CD8-positive, alpha-beta memory T cell (primary cell): ENCODE data around the gene MED22. TPM values are rescaled to one million over a fixed set of nuclear protein-coding genes. Genes with fewer than 3 reads are reported as not detected.

Experiments used
- CTCF ChIA-PET: fragments of 350-600 bp; sonication (Branson Sonifier 250); formaldehyde crosslinking; loops from one replicate; lab custom pipeline; 2021; ENCODE audit warnings: antibody characterized with exemption; lab: Charles Lee
- POLR2A ChIA-PET: fragments of 350-600 bp; sonication (Branson Sonifier 250); formaldehyde crosslinking; loops from one replicate; lab custom pipeline; 2021; ENCODE audit warnings: antibody characterized with exemption; lab: Charles Lee
- DNase-seq, 5 donors: peaks; one replicate each; pipeline versions ENCODE4 v3.0.0 to v3.0.0-alpha.2; 2020 to 2022; ENCODE audit warnings: mixed read lengths in 1 of 5
- H3K27ac ChIP-seq: one replicate; pipeline ENCODE4 v1.7.0; 2013; ENCODE audit warnings: low read depth, mild to moderate bottlenecking, low read length, moderate library complexity
- H3K27me3 ChIP-seq: 2 replicates; pipeline ENCODE4 v1.7.0; 2013; ENCODE audit warnings: low read length, mild to moderate bottlenecking; ENCODE audit not compliant: insufficient read depth, poor library complexity, severe bottlenecking
- H3K36me3 ChIP-seq: 2 replicates; pipeline ENCODE4 v1.7.0; 2013; ENCODE audit warnings: mild to moderate bottlenecking, low read length, moderate library complexity; ENCODE audit not compliant: insufficient read depth
- H3K4me1 ChIP-seq: 2 replicates; pipeline ENCODE4 v1.7.0; 2013; ENCODE audit warnings: mild to moderate bottlenecking, low read length, moderate library complexity; ENCODE audit not compliant: insufficient read depth
- H3K4me3 ChIP-seq: 2 replicates; pipeline ENCODE4 v1.7.0; 2013; ENCODE audit warnings: mild to moderate bottlenecking, low read length
- H3K9me3 ChIP-seq: 2 replicates; pipeline ENCODE4 v1.7.0; 2013; ENCODE audit warnings: mild to moderate bottlenecking, low read length
- H3K27ac Mint-ChIP-seq, 8 donors: one replicate each; pipeline ENCODE4 v1.8.0; 2020 to 2021; ENCODE audit warnings: mixed read lengths in 8 of 8, mild to moderate bottlenecking in 6 of 8, inconsistent platforms in 3 of 8, moderate library complexity in 3 of 8
- H3K27me3 Mint-ChIP-seq, 2 donors: one replicate each; pipeline ENCODE4 v1.8.0; 2020 to 2021; ENCODE audit warnings: mixed read lengths in 2 of 2, mild to moderate bottlenecking in 1 of 2, moderate library complexity in 1 of 2
- H3K36me3 Mint-ChIP-seq, 3 donors: one replicate each; pipeline ENCODE4 v1.8.0; 2020 to 2021; ENCODE audit warnings: mixed read lengths in 3 of 3, inconsistent platforms in 1 of 3, mild to moderate bottlenecking in 1 of 3
- H3K4me1 Mint-ChIP-seq, 3 donors: one replicate each; pipeline ENCODE4 v1.8.0; 2020 to 2021; ENCODE audit warnings: mixed read lengths in 3 of 3, inconsistent platforms in 1 of 3, mild to moderate bottlenecking in 1 of 3
- H3K4me3 Mint-ChIP-seq, 7 donors: one replicate each; pipeline ENCODE4 v1.8.0; 2020 to 2021; ENCODE audit warnings: mixed read lengths in 7 of 7, mild to moderate bottlenecking in 6 of 7, moderate library complexity in 4 of 7, inconsistent platforms in 2 of 7
- H3K9me3 Mint-ChIP-seq, 5 donors: one replicate each; pipeline ENCODE4 v1.8.0; 2020 to 2022; ENCODE audit warnings: mixed read lengths in 5 of 5, mild to moderate bottlenecking in 3 of 5, moderate library complexity in 2 of 5, inconsistent platforms in 1 of 5
- polyA plus RNA-seq: library from polyadenylated mRNA; unstranded; fragments of 300-500 nt; fragmentation: Illumina TruSeq; gene quantifications from one replicate; pipeline ENCODE4 v1.2.3, GENCODE V29; 2021
- total RNA-seq, 2 experiments: library from RNA; stranded (reverse); gene quantifications; one replicate each; pipeline ENCODE4 v1.2.3, GENCODE V29; 2021

MED22 gene
- total and polyA plus RNA-seq, 3 experiments from 2014 or later: 19.0 to 46.3 (median 43.3) TPM

- Mint-ChIP-seq H3K36me3 (peaks cover 0 to 82% (median 14%) of the 10 kb centered on the region in 3 donors), H3K4me1 (peaks cover 68 to 94% (median 71%) of the 10 kb centered on the region in 3 donors), H3K27me3 (no peaks in the 10 kb centered on the region), H3K4me3 (peak overlapping the region; percentile 70 to 89 (median 80)), H3K27ac (peak overlapping the region; percentile 95 to 99 (median 98)), H3K9me3 (no peaks in the 10 kb centered on the region)
- Histone ChIP-seq H3K27ac (peak overlapping the region; percentile 86), H3K36me3 (peaks cover 36% of the 10 kb centered on the region), H3K9me3 (no peaks in the 10 kb centered on the region), H3K27me3 (no peaks in the 10 kb centered on the region), H3K4me3 (no peak overlapping the region), H3K4me1 (peaks cover 67% of the 10 kb centered on the region)
- no peak for DNase-seq
- CTCF ChIA-PET: no interaction called here
- POLR2A ChIA-PET: interaction anchor here (0.7 to 1.3 kb wide), 2 partner anchors 12 to 13 kb away, joined by 3 read pairs; partner anchors contain the start of genes SURF1 and SURF2
These were observed 20.4 kb upstream of the MED22 start for GRCh38 chr9:133368249-133368881.

- Mint-ChIP-seq H3K27me3 (no peaks in the 10 kb centered on the region), H3K4me1 (peaks cover 64 to 91% (median 65%) of the 10 kb centered on the region in 3 donors), H3K27ac (peak overlapping the region; percentile 17 to 99 (median 88)), H3K4me3 (peak overlapping the region in 2 of 7 donors; percentile 85 to 89), H3K9me3 (no peaks in the 10 kb centered on the region), H3K36me3 (peaks cover 0 to 82% (median 16%) of the 10 kb centered on the region in 3 donors)
- POLR2A ChIA-PET: interaction anchor here (0.7 kb wide), 1 partner anchor 12 kb away, joined by 3 read pairs; the partner anchor contains the start of genes SURF1 and SURF2
- no peak for DNase-seq
- H3K36me3 ChIP-seq: peaks cover 42% of the 10 kb centered on the region
- H3K27me3 ChIP-seq: no peaks in the 10 kb centered on the region
- no peaks in the 10 kb centered on the region for H3K9me3 ChIP-seq
- CTCF ChIA-PET: interaction anchor here (2.8 kb wide), 1 partner anchor 182 kb away, joined by 8 read pairs; no protein-coding TSS in a partner anchor
- H3K4me3 ChIP-seq: no peak overlapping the region
- H3K4me1 ChIP-seq: peaks cover 61% of the 10 kb centered on the region
- no peak overlapping the region for H3K27ac ChIP-seq
These were observed 19.8 kb upstream of the MED22 start for GRCh38 chr9:133367778-133368177.

- no peak for DNase-seq
- ChIA-PET CTCF (interaction anchor here (2.7 to 2.8 kb wide), 2 partner anchors 11 to 181 kb away, joined by 8 to 11 read pairs; partner anchors contain the start of genes SURF1 and SURF2), POLR2A (no interaction called here)
- no peaks in the 10 kb centered on the region for H3K9me3 ChIP-seq
- no peaks in the 10 kb centered on the region for H3K27me3 ChIP-seq
- H3K36me3 ChIP-seq: peaks cover 48% of the 10 kb centered on the region
- no peak overlapping the region for H3K27ac ChIP-seq
- H3K4me3 ChIP-seq: no peak overlapping the region
- Mint-ChIP-seq H3K27me3 (no peaks in the 10 kb centered on the region), H3K4me3 (peak overlapping the region in 2 of 7 donors; percentile 38 to 62), H3K9me3 (no peaks in the 10 kb centered on the region), H3K27ac (peak overlapping the region; percentile 17 to 95 (median 70)), H3K4me1 (peaks cover 59 to 88% (median 59%) of the 10 kb centered on the region in 3 donors), H3K36me3 (peaks cover 0 to 82% (median 16%) of the 10 kb centered on the region in 3 donors)
- peaks cover 55% of the 10 kb centered on the region for H3K4me1 ChIP-seq
These were observed 19.3 kb upstream of the MED22 start for GRCh38 chr9:133367221-133367620.

GRCh38 chr9:133366435-133366834 lies 18.5 kb upstream of the MED22 start:
- no peak for DNase-seq
- Histone ChIP-seq H3K27ac (no peak overlapping the region), H3K4me3 (no peak overlapping the region), H3K9me3 (no peaks in the 10 kb centered on the region), H3K4me1 (peaks cover 47% of the 10 kb centered on the region), H3K27me3 (no peaks in the 10 kb centered on the region), H3K36me3 (peaks cover 56% of the 10 kb centered on the region)
- Mint-ChIP-seq H3K4me3 (no peak overlapping the region), H3K36me3 (peaks cover 3 to 86% (median 16%) of the 10 kb centered on the region in 3 donors), H3K27me3 (no peaks in the 10 kb centered on the region), H3K27ac (peak overlapping the region in 4 of 8 donors; percentile 36 to 62 (median 53)), H3K9me3 (no peaks in the 10 kb centered on the region), H3K4me1 (peaks cover 51 to 87% (median 51%) of the 10 kb centered on the region in 3 donors)
- CTCF ChIA-PET: interaction anchor here (0.9 to 2.8 kb wide), 3 partner anchors 10 to 180 kb away, joined by 3 to 11 read pairs (median 8); partner anchors contain the start of genes SURF1 and SURF2
- POLR2A ChIA-PET: no interaction called here

- peaks cover 75% of the 10 kb centered on the region for H3K36me3 ChIP-seq
- peak overlapping the region in 1 of 7 donors; percentile 76 for H3K4me3 Mint-ChIP-seq
- ChIA-PET CTCF (interaction anchor here (1.0 to 3.4 kb wide), 3 partner anchors 9 to 42 kb away, joined by 3 to 10 read pairs (median 7); no protein-coding TSS in a partner anchor), POLR2A (interaction anchor here (0.5 to 0.7 kb wide), 2 partner anchors 12 to 57 kb away, joined by 4 read pairs; no protein-coding TSS in a partner anchor)
- no peak overlapping the region for H3K4me3 ChIP-seq
- H3K27me3 ChIP-seq: no peaks in the 10 kb centered on the region
- H3K9me3 ChIP-seq: no peaks in the 10 kb centered on the region
- H3K4me1 Mint-ChIP-seq: peaks cover 30 to 72% (median 33%) of the 10 kb centered on the region in 3 donors
- no peaks in the 10 kb centered on the region for H3K27me3 Mint-ChIP-seq
- peaks cover 20% of the 10 kb centered on the region for H3K4me1 ChIP-seq
- no peaks in the 10 kb centered on the region for H3K9me3 Mint-ChIP-seq
- no peak overlapping the region for H3K27ac ChIP-seq
- peaks cover 4 to 96% (median 11%) of the 10 kb centered on the region in 3 donors for H3K36me3 Mint-ChIP-seq
- DNase-seq: no peak
- peak overlapping the region in 4 of 8 donors; percentile 12 to 87 (median 46) for H3K27ac Mint-ChIP-seq
These were observed 14.6 kb upstream of the MED22 start for GRCh38 chr9:133362359-133363044.

- POLR2A ChIA-PET: no interaction called here
- no peaks in the 10 kb centered on the region for H3K27me3 Mint-ChIP-seq
- no peak overlapping the region for H3K27ac ChIP-seq
- peaks cover 18% of the 10 kb centered on the region for H3K4me1 ChIP-seq
- H3K9me3 ChIP-seq: no peaks in the 10 kb centered on the region
- H3K27ac Mint-ChIP-seq: peak overlapping the region in 6 of 8 donors; percentile 50 to 95 (median 76)
- no peaks in the 10 kb centered on the region for H3K27me3 ChIP-seq
- CTCF ChIA-PET: interaction anchor here (1.2 to 1.7 kb wide), 2 partner anchors 10 to 44 kb away, joined by 3 to 7 read pairs; no protein-coding TSS in a partner anchor
- no peaks in the 10 kb centered on the region for H3K9me3 Mint-ChIP-seq
- peaks cover 32 to 70% (median 39%) of the 10 kb centered on the region in 3 donors for H3K4me1 Mint-ChIP-seq
- peaks cover 67% of the 10 kb centered on the region for H3K36me3 ChIP-seq
- H3K36me3 Mint-ChIP-seq: peaks cover 4 to 91% (median 11%) of the 10 kb centered on the region in 3 donors
- H3K4me3 Mint-ChIP-seq: peak overlapping the region in 1 of 7 donors; percentile 76
- H3K4me3 ChIP-seq: no peak overlapping the region
- no peak for DNase-seq
These were observed 13.7 kb upstream of the MED22 start for GRCh38 chr9:133361507-133362092.
